SHP77 treated with DMSO at 0.1 percent for 48 hours (cell line): ENCODE data around the gene GARNL3.
A peak's percentile ranks its signal among the peaks of the same experiment; 100 is the strongest.

Experiments used
- DNase-seq: peaks from one replicate; lab custom pipeline; 2025; lab: John Stamatoyannopoulos, UW

Gene GARNL3

GRCh38 chr9:127349483-127350113 lies 85.0 kb downstream of the GARNL3 start:
- DNase-seq: peak; percentile 47

DNA sequence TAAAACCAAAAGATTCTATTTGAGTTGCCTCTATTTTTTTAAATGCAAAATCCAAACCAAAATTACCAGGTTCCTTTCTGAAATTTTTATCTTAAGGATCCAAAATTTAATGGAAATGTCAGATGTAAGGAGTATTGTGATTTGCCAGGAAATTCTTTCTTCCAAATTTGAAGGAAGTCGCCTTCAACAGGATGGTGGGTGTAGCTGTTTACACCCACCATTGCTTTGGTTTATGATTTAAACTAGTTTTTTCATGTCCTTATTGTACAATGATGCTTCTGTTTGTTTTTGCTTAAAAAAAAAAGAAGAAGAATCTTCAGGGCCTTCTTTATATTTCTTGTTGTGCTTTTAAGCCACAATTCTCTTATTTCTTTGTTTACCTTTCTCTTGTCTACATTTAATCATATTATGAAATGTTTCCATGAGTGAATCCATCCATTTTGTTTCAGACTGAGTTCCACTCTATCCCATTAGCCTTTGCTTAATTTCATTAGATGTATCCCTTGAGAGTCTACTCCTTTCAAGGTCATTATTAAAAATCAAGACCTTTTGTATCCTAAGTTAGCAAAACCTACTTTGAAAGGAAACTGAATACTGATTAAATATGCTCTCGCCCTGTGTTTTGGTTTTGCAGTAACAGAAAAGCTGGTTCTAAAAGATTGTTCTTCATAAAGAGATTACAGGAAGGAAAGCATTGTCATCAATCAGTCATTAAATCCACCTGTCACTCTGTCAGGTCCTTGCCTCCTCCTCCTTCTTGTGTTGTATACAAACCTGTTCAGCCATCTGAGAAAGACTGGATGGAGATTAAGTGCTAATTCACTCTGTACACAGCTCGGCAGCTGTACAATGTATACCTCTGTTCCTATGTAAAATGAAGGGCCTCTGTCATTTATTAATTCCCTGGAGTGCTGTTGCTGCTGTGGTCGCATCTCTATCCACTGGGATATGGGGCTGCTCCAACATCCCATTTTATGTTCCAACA lies 86.9 kb downstream of the GARNL3 start:
- peak; percentile 11 for DNase-seq

- DNase-seq: no peak
These were observed 89.3 kb downstream of the GARNL3 start for GRCh38 chr9:127353882-127354281.

- no peak for DNase-seq
These were observed 92.3 kb downstream of the GARNL3 start for GRCh38 chr9:127356906-127357305.

- DNase-seq: no peak
These were observed 93.5 kb downstream of the GARNL3 start for GRCh38 chr9:127358023-127358535.

- no peak for DNase-seq
These were observed 94.2 kb downstream of the GARNL3 start for GRCh38 chr9:127358770-127359169.

DNA sequence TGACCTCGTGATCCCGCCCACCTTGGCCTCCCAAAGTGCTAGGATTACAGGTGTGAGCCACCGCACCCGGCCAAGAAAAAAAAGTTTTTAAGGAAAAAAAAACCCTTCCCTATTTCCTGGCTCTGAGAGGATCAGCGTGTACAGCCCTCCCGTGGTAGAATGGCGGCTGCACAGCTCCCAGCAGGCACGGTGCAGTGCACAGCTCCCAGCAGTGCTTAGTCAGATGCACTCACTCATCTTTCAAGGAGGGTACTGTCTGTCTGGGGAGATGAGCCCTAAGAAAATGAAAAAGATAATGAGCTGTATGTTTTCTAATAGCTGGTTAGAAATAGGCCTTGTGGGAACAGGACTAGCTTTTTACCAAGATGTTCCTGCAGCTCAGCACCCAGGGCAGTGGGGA lies 95.7 kb downstream of the GARNL3 start:
- DNase-seq: no peak

GRCh38 chr9:127360829-127361228 lies 96.3 kb downstream of the GARNL3 start:
- DNase-seq: no peak

GRCh38 chr9:127361561-127361960 lies 97.0 kb downstream of the GARNL3 start:
- DNase-seq: no peak

- DNase-seq: no peak
These were observed 98.3 kb downstream of the GARNL3 start for GRCh38 chr9:127362829-127363228.

- no peak for DNase-seq
These were observed 100.9 kb downstream of the GARNL3 start for GRCh38 chr9:127365461-127365860.

DNA sequence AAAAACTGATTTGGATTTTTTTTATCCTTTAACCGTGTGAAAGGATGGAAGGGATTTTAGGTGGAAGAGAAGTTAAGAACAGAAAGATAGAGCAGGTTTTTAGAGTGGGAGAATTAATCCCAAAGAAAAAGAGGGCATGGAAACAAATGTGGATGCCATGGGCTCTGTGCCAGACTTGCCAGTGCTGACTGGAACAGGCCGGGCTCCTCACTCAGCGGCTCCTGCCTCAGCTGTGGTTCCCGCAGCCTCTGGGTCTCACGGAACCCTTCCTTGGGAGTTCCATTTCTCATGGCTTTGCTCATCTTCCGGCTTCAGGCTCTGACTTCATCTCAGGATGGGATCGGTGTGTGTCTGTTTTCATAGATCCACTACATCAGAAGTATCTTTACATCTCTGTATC lies 102.0 kb downstream of the GARNL3 start:
- DNase-seq: no peak

GRCh38 chr9:127368852-127369402 lies 104.4 kb downstream of the GARNL3 start:
- no peak for DNase-seq

DNA sequence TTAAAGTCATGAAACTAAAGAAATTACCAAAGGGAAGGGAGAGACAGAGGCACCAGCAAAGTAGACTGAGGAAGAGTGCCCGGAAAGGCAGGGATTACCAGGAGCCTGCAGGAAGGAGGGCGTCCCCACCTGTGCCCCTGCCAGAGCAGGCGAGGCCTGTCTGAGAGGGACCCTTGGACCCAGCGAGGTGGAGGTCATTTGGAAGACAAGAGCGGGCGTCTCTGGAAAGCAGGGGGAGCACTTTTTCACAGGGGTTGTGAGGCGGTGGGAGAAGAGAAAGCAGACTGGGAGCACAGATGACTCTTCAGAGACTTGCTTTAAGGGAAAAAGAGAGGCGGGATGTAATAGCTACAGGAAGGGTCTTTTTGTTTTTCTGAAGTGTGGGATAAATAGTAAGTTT lies 104.9 kb downstream of the GARNL3 start:
- no peak for DNase-seq

DNA sequence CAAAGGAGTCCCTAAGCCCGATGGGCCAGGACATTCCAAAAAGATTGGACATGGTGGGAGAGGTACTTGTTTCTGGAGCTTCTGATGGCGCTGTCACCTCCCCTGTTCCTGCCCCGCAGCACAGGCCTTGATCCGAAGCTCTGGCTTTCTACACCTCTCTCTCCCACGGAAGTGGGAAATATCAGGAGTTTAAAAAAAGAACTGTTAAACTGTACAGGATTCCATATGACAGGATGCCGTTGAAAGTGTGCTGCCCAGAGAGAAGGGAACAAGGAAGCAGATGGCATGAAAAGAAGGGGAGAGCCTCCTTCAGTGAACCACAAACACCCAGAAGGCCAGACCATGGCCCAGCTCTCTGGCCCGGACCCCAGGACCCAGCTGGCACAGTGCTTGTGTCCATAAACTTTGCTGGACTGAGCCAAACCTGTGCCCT lies 105.6 kb downstream of the GARNL3 start:
- no peak for DNase-seq

- no peak for DNase-seq
These were observed 106.4 kb downstream of the GARNL3 start for GRCh38 chr9:127370672-127371648.

GRCh38 chr9:127380479-127380878 lies 115.9 kb downstream of the GARNL3 start:
- no peak for DNase-seq

DNA sequence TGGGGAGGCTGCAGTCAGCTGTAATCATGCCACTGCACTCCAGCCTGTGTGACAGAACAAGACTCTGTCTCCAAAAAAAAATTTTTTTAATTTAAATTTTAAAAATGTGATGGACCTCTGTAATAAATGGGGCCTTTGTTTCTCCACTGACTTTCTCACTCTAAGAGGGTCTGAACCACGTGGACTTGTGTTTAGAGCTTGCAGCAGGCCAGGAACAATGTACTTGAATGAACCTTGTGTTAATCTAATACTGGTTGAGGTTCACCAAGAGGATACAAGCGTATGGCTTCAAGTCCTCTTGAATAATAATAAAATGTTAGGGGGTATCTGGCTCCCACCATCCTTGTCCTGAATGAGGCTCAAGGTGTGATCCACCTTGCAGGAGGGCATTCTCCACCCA lies 118.0 kb downstream of the GARNL3 start:
- no peak for DNase-seq

GRCh38 chr9:127384016-127384730 lies 119.6 kb downstream of the GARNL3 start:
- DNase-seq: no peak

GRCh38 chr9:127384901-127385300 lies 120.3 kb downstream of the GARNL3 start:
- DNase-seq: no peak

DNA sequence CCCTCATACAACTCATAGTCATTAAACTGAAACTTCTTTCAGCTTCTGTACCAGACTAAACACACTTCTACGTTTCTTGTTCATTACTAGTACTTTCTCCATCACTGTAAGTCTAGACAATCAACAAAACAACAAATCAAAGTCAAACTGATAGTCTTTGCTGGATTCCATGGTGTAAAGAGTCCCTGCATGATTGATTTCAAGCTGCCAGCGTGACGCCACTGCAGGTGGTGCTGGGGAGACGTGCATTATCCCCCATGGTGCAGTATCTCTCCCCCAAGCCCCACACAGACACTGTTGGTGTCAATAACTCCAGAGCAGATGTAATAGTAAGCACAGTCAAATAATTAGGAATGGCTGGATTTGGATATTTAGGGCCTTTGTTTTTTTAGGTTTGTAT lies 121.7 kb downstream of the GARNL3 start:
- DNase-seq: no peak
